K562 (cell line): ENCODE measurements around the gene KATNB1. TPM values are rescaled to one million over a fixed set of nuclear protein-coding genes. Genes with fewer than 3 reads are reported as not detected.

Experiments
- HOMEZ ChIP-seq: fragments of 250-450 bp; sonication (Bioruptor Pico); IDR thresholded peaks from 2 replicates; pipeline ENCODE4 v1.4.0; 2020; ENCODE audit warnings: mild to moderate bottlenecking, moderate library complexity
- MLLT1 ChIP-seq, 2 experiments: fragments of 450-650 bp; IDR thresholded peaks; 2 replicates each; pipeline ENCODE4 v1.6.1; 2016
- MNT ChIP-seq, 2 experiments: fragments of 450-650 bp; conservative IDR thresholded peaks; 2 replicates each; pipeline ENCODE4 v1.6.1; 2017; ENCODE audit warnings: mild to moderate bottlenecking in 2 of 2, moderate library complexity in 2 of 2
- ZNF277 ChIP-seq: fragments of 250-450 bp; sonication (Bioruptor Pico); IDR thresholded peaks from 2 replicates; pipeline ENCODE4 v1.8.0; 2022; ENCODE audit warnings: inconsistent platforms, mild to moderate bottlenecking, moderate library complexity, borderline replicate concordance
- polyA plus RNA-seq, 8 experiments: library from polyadenylated mRNA; depleted of rRNA in 4 of 8; stranded (reverse) in 5 of 8; unstranded in 3 of 8; fragments of >200 nt; fragmentation: Nextera tagmentation in 2 of 8; fragmentation: Illumina TruSeq in 1 of 8; extraction: Ambion mirVana in 2 of 8; extraction: Trizol in 1 of 8; gene quantifications; 2 replicates each; pipeline versions ENCODE4 v1.2.1 to v1.2.3, GENCODE V29; 2011 to 2014; ENCODE audit warnings: inconsistent platforms in 1 of 8, missing spikeins in 1 of 8
- total RNA-seq, 7 experiments: library from RNA; depleted of rRNA in 6 of 7; stranded (reverse); fragments of >200 nt in 6 of 7; fragmentation: Illumina TruSeq in 2 of 7; extraction: Trizol in 2 of 7; gene quantifications; 2 replicates each; pipeline versions ENCODE4 v1.2.1 to v1.2.3, GENCODE V29; 2011 to 2021; ENCODE audit warnings: low replicate concordance in 1 of 7

KATNB1 gene
- total and polyA plus RNA-seq, 9 of the 15 experiments (the other 6 are each of a cell fraction or from before 2014, with no cell fraction given) = 1.2 to 52.6 (median 21.9) TPM

GRCh38 chr16:57690782-57691471 is 44.6 kb upstream of the KATNB1 start (continued):
- TF ChIP-seq HOMEZ (CRISPR knock-in tag) (no peak), MNT (conservative IDR thresholded peaks at IDR 0.05) (peak in 1 of 2 experiments; percentile 33; a peak in 1 of 4 replicates), MLLT1 (IDR thresholded peaks at IDR 0.05) (peak; percentile 25 to 83; a peak in 2 of 4 replicates), ZNF277 (CRISPR knock-in tag) (no peak)
- TF ChIP-seq, all 486 proteins: peak for 73
